Choroid plexus epithelial cell (primary cell): ENCODE data around the gene CRHR2.
"Not testable (repeated sequence)": the region's sequence is repeated elsewhere in the genome, so short reads cannot be mapped to it uniquely, and the experiment has no call there.

Experiments
- DNase-seq: peaks from one replicate; pipeline ENCODE4 v3.0.0-alpha.2; 2010; ENCODE audit warnings: low read depth
- H3K4me3 ChIP-seq: 2 replicates; pipeline ENCODE4 v1.5.1; 2011; ENCODE audit warnings: low read depth, mild to moderate bottlenecking, control low read depth, low read length, moderate library complexity
- CTCF ChIP-seq: conservative IDR thresholded peaks from 2 replicates; pipeline ENCODE4 v1.5.1; 2011; ENCODE audit warnings: low read depth, mild to moderate bottlenecking, control low read depth, inconsistent platforms, low read length, moderate library complexity

The CRHR2 gene

GRCh38 chr7:30642789-30643188 is 39.5 kb downstream of the CRHR2 start:
- no peak overlapping the region for H3K4me3 ChIP-seq
- no peak for TF ChIP-seq CTCF
- no peak for DNase-seq

- not testable (repeated sequence) for DNase-seq, H3K4me3 ChIP-seq
Observed at GRCh38 chr7:30642322-30642721, 39.9 kb downstream of the CRHR2 start.

DNA sequence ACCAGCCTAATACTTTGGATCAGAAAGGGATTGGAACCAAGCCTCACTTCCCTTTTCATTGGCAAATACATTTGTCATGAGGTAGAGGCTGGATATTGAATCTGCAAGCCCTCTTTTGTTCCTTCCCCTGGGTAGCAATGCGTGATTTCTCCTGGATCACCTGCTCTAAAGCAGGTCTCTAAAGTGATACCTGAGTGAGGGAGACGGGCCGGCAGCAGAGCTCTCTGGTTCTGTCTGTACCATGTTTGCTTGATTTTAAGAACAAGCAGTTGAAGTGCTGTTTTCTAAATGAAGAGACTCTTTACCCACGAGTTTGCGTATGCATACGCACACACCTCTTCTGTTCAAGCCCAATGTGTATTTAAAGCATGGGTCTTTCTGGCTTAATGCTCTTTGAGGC is 46.5 kb downstream of the CRHR2 start:
- no peak for TF ChIP-seq CTCF
- no peak for DNase-seq
- no peak overlapping the region for H3K4me3 ChIP-seq

DNA sequence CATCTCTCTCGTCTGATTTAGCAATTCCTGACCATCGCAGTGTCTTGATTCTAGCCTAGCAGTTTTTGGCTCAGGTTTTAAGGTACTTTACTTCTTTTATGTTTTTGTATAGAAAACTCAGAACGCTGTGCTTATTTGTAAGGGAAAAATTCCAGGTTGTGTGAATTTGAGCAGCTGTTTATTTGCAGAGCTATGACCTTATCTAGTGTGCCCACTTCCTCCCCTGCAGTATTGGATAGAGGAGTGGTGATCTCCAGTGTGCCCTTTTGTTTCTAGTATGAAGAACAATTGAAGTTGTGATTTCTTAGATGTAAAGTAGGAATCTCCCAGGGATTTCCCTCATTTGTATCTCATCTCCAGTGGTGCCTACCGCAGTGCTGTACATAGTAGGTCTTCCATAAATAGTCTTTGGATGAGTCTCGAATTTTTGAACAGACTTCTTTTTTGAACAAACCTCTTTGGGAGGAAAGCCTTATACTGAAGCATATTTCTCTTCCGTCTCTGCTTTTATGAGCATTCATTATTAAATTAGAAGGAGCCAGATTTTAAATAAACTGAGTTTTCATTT is 47.5 kb downstream of the CRHR2 start:
- no peak overlapping the region for H3K4me3 ChIP-seq
- no peak for TF ChIP-seq CTCF
- no peak for DNase-seq

DNA sequence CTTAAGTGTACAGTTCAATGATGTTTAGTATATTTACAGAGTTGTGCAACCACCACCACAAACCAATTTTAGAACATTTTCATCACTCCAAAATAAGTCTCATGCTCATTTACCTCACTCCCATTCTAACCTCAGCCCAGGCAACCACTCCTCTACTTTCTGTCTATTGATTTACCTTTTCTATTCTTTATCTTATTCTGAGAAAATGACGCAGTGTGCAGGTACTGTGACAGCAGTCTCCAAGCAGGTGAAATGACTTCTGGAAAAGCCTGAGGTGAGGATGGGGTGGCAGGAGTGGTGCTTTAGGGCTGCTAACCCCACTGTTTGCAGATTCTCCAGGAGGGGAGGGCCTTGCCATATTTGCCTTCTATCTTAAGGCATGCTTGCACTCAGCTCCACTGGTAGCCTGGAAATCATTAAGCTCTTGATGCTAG is 48.0 kb downstream of the CRHR2 start:
- no peak for DNase-seq
- no peak overlapping the region for H3K4me3 ChIP-seq
- TF ChIP-seq CTCF: no peak

DNA sequence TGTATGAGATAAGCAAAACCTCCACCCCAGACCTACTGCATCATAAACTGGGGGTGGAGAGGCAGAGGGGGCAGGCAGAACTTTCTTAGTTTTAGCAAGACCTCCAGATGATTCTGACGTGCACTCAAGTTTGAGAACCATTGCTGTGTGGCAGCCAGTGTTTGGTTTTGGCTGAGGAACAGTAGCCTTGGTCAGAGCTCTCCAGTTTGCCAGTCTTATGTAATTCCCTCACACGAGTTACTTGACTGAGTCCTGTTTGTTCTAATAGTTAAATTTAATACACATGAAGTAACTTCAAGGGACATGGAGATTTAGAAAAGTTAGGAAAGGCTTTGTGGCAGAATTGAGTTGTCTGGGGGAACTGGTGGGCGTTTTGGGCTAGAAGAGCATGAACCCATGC is 49.0 kb downstream of the CRHR2 start:
- no peak overlapping the region for H3K4me3 ChIP-seq
- no peak for DNase-seq
- TF ChIP-seq CTCF: no peak

DNA sequence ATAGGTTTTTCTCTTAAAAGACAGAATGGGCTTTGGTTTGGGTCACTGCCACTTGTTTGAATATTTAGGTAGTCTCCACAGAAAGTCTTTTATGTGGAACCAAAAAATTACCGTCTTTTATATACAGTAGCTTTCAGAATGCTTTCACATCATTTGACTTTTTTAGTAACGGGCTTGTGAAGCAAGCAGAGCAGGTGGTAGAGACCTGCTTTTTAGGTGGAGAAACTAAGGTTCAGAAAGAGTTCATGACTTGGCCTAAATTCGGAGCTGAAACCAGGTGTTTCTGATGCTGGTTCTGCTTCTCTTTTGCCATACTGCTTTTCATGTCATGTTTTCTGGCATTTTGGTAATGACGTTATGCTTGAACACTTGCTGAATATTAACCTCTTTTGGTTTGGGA is 51.3 kb downstream of the CRHR2 start:
- no peak overlapping the region for H3K4me3 ChIP-seq
- TF ChIP-seq CTCF: no peak
- no peak for DNase-seq
